ENCODE data around the gene RNF5. TPM values are rescaled to one million over a fixed set of nuclear protein-coding genes. Genes with fewer than 3 reads are reported as not detected.

RNF5 gene
- total and polyA plus RNA-seq, 2 experiments from 2014 or later: 48.1 to 58.8 TPM

DNA sequence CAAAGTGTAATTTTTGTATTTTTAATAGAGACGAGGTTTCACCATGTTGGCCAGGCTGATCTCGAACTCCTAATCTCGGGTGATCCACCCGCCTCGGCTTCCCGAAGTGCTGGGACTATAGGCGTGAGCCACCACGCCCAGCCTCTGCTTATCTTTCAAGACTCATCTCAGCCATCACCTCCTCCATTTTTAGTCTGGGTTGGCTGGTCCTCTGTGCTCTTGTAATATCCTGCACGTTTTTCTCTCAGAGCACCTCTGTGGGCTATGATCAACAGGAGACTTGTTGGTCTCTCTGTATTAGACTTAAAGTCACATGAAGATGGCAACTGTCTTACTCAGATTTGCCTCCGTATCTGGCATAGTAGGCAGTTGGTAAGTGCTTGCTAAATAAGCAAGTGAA lies 38.1 kb downstream of the RNF5 start:
- TF ChIP-seq EZH2 (IDR thresholded peaks at IDR 0.05; ENCODE audit: insufficient read depth, poor library complexity, severe bottlenecking): no peak
- TF ChIP-seq EZH2phosphoT487 (IDR thresholded peaks at IDR 0.05; ENCODE audit: insufficient read depth, low read depth): no peak
- Histone ChIP-seq H3F3A (ENCODE audit: insufficient read depth) (no peaks in the 10 kb centered on the region), H3K27ac (no peak overlapping the region), H3K9me3 (ENCODE audit: low read depth) (no peaks in the 10 kb centered on the region), H2AFZ (no peak overlapping the region), H3K4me1 (ENCODE audit: insufficient read depth) (no peaks in the 10 kb centered on the region), H3K9ac (no peak overlapping the region), H3K4me3 (no peak overlapping the region), H4K20me1 (ENCODE audit: insufficient read depth) (no peaks in the 10 kb centered on the region), H3K27me3 (replicated peaks; ENCODE audit: insufficient read depth) (no peaks in the 10 kb centered on the region), H3K4me2 (ENCODE audit: unreplicated experiment) (no peak overlapping the region), H3K36me3 (ENCODE audit: low read depth) (no peaks in the 10 kb centered on the region), H3K79me2 (ENCODE audit: insufficient read depth) (no peaks in the 10 kb centered on the region), H3K9me2 (ENCODE audit: insufficient read depth) (no peaks in the 10 kb centered on the region)
- in situ Hi-C loops (cut with MboI): no loop called here
- no peak for DNase-seq
- 50 to 58% methylated on average over 10 of the region's 10 CpGs for WGBS, 2 experiments (ENCODE audit: low coverage in 1 of 2, low lambda C conversion rate in 2 of 2, missing lambda C conversion rate in 2 of 2)

DNA sequence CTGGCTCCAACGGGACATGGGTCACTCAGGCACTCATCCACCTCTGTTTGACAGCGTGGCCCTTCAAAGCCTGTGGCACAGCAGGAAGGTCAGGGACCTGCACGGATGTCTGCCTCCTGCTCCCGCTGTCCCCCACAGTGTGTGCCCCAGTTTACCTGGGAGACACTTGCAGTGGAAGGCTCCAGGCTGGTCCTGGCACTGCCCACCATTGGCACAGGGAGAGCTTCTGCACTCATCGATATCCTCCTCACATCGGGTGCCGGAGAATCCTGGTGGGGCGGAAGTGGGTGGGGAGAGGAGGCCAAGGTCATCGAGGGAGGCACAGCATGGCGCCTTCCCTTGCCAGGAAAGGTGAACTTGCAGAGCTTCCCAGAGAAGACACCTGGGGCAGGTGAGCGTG lies 38.8 kb downstream of the RNF5 start:
- DNase-seq: no peak
- in situ Hi-C loops (cut with MboI): no loop called here
- Histone ChIP-seq H3K36me3 (ENCODE audit: low read depth) (no peaks in the 10 kb centered on the region), H3K9me3 (ENCODE audit: low read depth) (no peaks in the 10 kb centered on the region), H3K4me1 (ENCODE audit: insufficient read depth) (no peaks in the 10 kb centered on the region), H3K9me2 (ENCODE audit: insufficient read depth) (no peaks in the 10 kb centered on the region), H3F3A (ENCODE audit: insufficient read depth) (no peaks in the 10 kb centered on the region), H3K4me2 (ENCODE audit: unreplicated experiment) (no peak overlapping the region), H3K27me3 (replicated peaks; ENCODE audit: insufficient read depth) (no peaks in the 10 kb centered on the region), H2AFZ (no peak overlapping the region), H3K4me3 (no peak overlapping the region), H3K79me2 (ENCODE audit: insufficient read depth) (no peaks in the 10 kb centered on the region), H4K20me1 (ENCODE audit: insufficient read depth) (no peaks in the 10 kb centered on the region), H3K9ac (no peak overlapping the region), H3K27ac (no peak overlapping the region)
- WGBS, 2 experiments (ENCODE audit: low coverage in 1 of 2, low lambda C conversion rate in 2 of 2, missing lambda C conversion rate in 2 of 2): 70 to 72% methylated on average over 11 of the region's 11 CpGs
- TF ChIP-seq EZH2 (IDR thresholded peaks at IDR 0.05; ENCODE audit: insufficient read depth, poor library complexity, severe bottlenecking) (no peak), EZH2phosphoT487 (IDR thresholded peaks at IDR 0.05; ENCODE audit: insufficient read depth, low read depth) (no peak)

DNA sequence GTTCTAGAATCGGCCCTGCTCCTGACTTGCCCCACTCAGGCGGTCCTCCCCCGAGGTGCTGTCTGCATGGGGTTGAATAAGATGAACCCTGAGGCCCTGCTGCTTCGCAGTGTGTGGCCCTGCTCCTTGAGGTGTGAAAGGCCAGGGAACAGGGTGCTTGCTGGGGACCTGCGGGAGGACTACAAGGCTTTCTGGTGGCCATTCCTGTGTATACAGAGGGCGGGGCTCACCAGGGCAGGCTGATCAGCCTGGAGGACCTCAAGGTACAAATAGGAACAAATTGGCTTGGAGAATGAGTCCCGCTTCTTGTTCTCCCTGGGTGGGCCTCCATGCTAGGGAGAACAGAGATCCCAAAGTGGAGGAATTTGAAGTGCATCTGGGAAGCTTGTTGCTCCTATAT lies 40.0 kb downstream of the RNF5 start:
- H3K4me3 ChIP-seq: no peak overlapping the region
- DNase-seq: no peak
- no peaks in the 10 kb centered on the region for H3F3A ChIP-seq (ENCODE audit: insufficient read depth)
- no peaks in the 10 kb centered on the region for H3K9me2 ChIP-seq (ENCODE audit: insufficient read depth)
- no peaks in the 10 kb centered on the region for H3K79me2 ChIP-seq (ENCODE audit: insufficient read depth)
- TF ChIP-seq EZH2phosphoT487 (IDR thresholded peaks at IDR 0.05; ENCODE audit: insufficient read depth, low read depth) (no peak), EZH2 (IDR thresholded peaks at IDR 0.05; ENCODE audit: insufficient read depth, poor library complexity, severe bottlenecking) (no peak)
- no peak overlapping the region for H2AFZ ChIP-seq
- no peaks in the 10 kb centered on the region for H4K20me1 ChIP-seq (ENCODE audit: insufficient read depth)
- H3K27me3 ChIP-seq (replicated peaks; ENCODE audit: insufficient read depth): no peaks in the 10 kb centered on the region
- H3K4me1 ChIP-seq (ENCODE audit: insufficient read depth): no peaks in the 10 kb centered on the region
- no peaks in the 10 kb centered on the region for H3K36me3 ChIP-seq (ENCODE audit: low read depth)
- H3K27ac ChIP-seq: no peak overlapping the region
- in situ Hi-C loops (cut with MboI): no loop called here
- no peak overlapping the region for H3K4me2 ChIP-seq (ENCODE audit: unreplicated experiment)
- no peak overlapping the region for H3K9ac ChIP-seq
- no peaks in the 10 kb centered on the region for H3K9me3 ChIP-seq (ENCODE audit: low read depth)
- WGBS, 2 experiments (ENCODE audit: low coverage in 1 of 2, low lambda C conversion rate in 2 of 2, missing lambda C conversion rate in 2 of 2): 53% methylated on average over 7 of the region's 7 CpGs

DNA sequence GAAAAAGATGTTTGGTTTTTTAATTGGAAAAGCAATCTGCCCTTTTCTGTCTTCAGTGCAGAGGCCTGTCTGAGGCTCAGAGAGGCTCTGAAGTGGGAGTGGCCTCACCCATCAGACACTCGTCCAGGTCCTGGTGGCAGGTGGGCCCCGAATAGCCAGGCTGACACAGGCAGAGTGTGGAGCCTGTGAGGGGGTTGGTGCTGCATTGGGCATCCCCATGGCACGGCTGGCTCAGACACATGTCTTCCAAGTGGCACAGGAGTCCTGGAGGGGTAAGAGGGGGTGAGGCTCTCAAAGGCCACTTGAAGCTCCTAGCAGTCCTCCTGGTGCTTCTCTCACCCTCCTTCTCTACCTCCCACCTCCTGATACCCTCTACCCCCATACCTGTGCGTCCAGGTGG lies 41.8 kb downstream of the RNF5 start:
- TF ChIP-seq EZH2phosphoT487 (IDR thresholded peaks at IDR 0.05; ENCODE audit: insufficient read depth, low read depth): no peak
- Histone ChIP-seq H3K27me3 (replicated peaks; ENCODE audit: insufficient read depth) (no peaks in the 10 kb centered on the region), H2AFZ (no peak overlapping the region), H3K36me3 (ENCODE audit: low read depth) (no peaks in the 10 kb centered on the region), H3K9me3 (ENCODE audit: low read depth) (no peaks in the 10 kb centered on the region), H3K27ac (no peak overlapping the region), H3K4me1 (ENCODE audit: insufficient read depth) (no peaks in the 10 kb centered on the region), H4K20me1 (ENCODE audit: insufficient read depth) (no peaks in the 10 kb centered on the region), H3K4me2 (ENCODE audit: unreplicated experiment) (no peak overlapping the region), H3K9ac (no peak overlapping the region), H3K4me3 (no peak overlapping the region), H3K79me2 (ENCODE audit: insufficient read depth) (no peaks in the 10 kb centered on the region), H3K9me2 (ENCODE audit: insufficient read depth) (no peaks in the 10 kb centered on the region), H3F3A (ENCODE audit: insufficient read depth) (no peaks in the 10 kb centered on the region)
- in situ Hi-C loops (cut with MboI): no loop called here
- no peak for DNase-seq
- 33 to 42% methylated on average over 4 of the region's 4 CpGs for WGBS, 2 experiments (ENCODE audit: low coverage in 1 of 2, low lambda C conversion rate in 2 of 2, missing lambda C conversion rate in 2 of 2)
